ENCODE measurements around the gene GSPT1.

Gene GSPT1

DNA sequence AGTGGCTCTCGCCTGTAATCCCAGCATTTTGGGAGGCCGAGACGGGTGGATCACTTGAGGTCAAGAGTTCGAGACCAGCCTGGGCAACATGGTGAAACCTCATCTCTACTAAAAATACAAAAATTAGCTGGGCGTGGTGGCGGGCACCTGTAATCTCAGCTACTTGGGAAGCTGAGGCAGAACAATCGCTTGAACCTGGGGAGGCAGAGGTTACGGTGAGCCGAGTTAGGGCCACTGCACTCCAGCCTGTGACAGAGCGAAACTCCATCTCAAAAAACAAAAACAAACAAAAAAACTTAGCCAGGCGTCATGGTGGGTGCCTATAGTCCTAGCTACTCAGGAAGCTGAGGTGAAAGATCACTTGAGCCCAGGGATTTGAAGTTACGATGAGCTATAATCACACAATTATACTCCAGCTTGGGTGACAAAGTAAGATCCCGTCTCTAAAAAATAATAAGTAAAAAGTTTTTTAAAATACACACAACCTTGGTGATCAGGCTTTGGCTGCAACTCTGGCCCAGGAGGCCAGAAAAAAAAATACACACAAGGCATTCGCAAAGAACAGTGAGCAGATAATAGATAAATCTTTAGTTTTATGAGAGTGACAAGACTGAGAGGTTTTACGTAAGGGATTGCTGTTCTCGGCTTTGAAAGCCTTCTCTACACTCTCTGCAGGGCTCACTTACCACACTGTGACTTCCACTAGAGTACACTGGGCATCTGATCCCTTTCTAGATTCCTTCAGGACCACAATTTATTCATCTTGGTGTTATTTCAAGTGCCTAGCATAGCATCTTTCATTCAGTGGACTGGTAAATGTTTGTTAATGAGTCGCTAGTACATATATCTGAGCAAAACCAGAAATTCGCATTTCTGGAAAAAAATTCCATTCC lies 5.9 kb downstream of the GSPT1 start:
- no peak for DNase-seq

DNA sequence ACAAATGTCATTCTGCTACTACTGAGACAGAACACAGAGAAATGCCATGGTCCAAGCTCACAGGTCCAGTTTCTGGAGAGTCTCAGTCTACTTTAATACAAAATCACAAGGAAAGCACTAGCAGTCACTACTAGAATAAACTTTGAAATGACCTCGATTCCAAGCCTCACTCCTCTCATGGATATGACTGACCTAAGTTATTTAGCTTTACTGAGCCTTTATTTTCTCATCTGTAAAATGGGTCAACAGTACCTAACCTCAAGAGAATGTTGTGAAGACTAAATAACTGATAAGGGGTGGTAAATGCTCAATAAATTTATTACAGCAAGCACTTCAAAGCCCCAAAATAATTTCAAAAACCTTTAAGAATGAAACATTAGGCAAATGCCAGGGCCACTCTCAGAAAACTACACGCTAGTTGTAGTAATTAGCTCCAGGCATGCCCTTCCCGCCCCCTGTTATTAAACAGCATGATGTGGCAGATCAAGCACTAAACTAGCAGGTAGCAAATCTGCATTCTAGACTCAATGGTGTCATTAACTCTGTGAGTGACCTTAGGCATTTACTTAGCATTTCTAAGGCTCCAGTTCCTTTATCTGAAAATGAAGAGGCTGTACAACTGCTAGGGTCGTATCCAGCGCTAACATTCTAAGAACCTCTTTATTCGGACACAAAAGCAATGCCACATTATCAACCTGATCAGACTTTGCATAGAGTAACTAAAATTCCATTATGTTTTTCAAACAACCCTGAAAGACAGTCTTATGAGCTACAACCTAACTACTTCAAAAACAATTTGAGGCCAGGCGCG lies 8.4 kb downstream of the GSPT1 start:
- DNase-seq, result no peak

DNA sequence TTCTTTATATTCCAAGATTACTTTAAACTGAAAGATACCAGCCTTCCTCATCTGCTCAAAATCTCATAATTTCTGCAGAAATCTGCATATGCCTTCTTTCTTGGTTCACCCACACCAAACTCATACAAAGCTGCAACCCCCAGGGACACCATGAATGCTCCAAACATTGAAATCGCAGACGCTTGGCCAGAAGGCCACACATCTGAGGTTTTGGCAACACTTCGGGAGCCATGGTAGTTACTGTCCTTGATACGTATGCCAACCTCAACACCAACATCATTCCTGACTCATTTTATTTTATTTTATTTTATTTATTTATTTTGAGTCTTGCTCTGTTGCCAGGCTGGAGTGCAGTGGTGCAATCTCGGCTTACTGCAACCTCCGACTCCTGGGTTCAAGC lies 11.8 kb downstream of the GSPT1 start:
- DNase-seq, result no peak

GRCh38 chr16:11901091-11901490 lies 14.7 kb downstream of the GSPT1 start:
- DNase-seq, result no peak

GRCh38 chr16:11896486-11897176 lies 19.1 kb downstream of the GSPT1 start:
- no peak for DNase-seq

- DNase-seq, result no peak
Observed at GRCh38 chr16:11893571-11893970, 22.2 kb downstream of the GSPT1 start.

DNA sequence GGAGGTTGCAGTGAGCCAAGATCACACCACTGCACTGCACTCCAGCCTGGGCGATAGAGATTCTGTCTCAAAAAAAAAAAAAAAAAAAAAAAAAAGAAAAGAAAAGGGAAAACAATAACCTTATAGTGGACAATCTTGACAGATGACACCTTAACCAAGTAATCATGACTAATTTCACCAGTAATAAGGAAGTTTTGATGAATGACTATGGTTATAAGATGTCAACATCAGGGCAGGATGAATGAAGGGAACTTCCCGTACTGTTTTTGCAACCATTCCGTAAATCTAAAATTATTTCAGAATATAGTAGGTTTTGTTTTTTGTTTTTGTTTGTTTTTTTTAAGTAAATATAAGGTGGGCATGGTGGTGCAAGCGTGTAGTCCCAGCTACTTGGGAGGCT lies 23.0 kb downstream of the GSPT1 start:
- DNase-seq, result no peak

- no peak for DNase-seq
Observed at GRCh38 chr16:11890231-11890965, 25.4 kb downstream of the GSPT1 start.

- no peak for DNase-seq
Observed at GRCh38 chr16:11886881-11887280, 28.9 kb downstream of the GSPT1 start.

DNA sequence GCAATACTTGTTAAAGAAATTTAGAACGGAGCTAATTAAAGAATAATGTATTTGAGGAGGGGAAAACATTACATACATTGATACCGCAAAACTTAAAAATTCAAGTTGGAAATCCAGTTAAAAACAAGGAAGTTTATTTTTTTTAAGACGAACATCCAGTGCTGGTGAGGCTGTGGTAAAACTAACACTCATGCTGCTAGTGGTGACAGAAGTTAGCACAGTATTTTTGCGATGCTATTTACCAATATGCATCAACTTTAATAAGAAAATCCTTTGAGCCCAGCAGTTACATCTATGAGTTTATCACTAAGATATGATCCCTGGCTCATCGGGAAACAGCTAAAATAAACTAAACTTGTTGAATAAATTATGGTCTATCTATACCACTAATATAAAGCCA lies 31.7 kb downstream of the GSPT1 start:
- no peak for DNase-seq

DNA sequence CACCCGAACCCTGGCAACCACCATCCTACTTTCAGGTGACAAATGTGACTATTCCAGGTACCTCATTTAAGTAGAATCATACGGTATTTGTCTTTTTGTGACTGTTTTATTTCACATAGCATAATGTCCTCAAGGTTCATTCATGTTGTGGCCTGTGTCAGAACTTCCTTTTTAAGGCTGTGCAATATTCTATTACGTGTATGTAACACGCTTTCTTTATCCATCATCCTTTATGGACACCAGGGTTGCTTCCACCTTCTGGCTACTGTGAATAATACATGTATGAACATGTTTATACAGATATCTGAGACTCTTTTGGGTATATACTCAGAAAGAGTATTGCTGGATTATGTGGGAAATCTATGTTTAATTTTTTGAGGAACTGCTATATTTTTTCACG lies 35.7 kb downstream of the GSPT1 start:
- no peak for DNase-seq

- DNase-seq, result no peak
Observed at GRCh38 chr16:11877374-11877773, 38.4 kb downstream of the GSPT1 start.

DNA sequence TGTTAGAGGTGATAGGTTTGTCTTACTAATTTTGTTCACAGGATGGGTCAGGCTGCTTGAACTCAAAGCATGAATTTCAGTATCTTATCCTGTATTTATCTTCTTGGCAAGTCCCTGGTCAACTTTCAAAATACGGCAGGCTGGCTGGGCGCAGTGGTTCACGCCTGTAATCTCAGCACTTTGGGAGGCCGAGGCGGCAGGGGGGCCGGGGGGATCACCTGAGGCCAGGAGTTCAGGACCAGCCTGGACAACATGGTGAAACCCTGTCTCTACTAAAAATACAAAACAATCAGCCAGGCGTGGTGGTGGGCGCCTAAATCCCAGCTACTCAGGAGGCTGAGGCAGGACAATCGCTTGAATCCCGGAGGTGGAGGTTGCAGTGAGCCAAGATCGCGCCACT lies 39.5 kb downstream of the GSPT1 start:
- DNase-seq, result no peak

DNA sequence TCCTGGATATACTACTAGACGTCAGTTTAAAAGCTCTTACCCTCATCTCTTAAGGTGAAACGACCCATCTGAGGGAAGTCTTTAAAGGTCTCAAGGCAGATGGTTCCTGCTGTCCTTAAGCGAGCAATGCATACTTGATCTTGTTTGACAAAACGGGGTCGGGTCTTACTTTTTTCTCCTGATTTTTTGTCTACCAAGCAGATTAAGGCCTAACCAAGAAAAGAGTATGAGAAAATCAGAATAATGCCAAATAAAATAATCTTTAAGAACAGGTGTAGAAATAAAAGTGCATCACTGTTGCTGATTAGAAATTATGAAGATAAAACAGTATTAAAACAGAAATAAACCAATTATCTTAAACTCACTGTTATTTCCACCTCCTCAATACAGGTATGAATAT lies 40.0 kb downstream of the GSPT1 start:
- DNase-seq, result no peak

DNA sequence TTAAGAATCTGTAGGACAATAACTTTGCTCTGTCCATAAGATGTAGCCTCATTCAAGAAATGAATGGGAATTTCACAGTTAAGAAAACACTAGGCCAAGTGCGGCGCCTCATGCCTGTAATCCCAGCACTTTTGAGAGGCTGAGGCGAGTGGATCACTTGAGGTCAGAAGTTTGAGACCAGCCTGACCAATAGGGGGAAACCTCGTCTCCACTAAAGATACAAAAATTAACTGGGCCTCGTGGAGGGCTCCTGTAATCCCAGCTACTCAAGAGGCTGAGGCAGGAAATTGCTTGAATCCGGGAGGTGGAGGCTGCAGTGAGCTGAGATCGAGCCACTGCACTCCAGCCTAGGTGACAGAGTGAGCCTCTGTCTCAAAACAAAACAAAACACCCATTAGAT lies 44.6 kb downstream of the GSPT1 start:
- no peak for DNase-seq

DNA sequence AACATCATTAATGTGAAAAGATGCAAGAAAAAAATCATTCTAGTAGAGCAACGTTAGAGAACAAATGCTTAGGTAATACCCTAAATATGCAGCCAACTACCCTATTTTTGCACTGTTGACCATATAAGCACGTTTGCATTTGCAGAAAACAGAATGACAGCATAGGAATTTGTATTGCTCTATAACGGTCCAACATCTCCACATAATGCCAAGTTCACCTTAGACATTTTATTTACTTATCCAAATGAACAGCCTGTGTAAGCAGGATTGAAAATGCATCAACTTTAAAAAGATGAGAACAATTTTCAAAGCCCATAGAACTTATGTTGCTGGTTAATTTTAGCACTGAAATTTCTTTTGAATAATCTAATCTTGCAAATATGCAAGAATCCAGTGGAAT lies 45.4 kb downstream of the GSPT1 start:
- no peak for DNase-seq

GRCh38 chr16:11869353-11870228 lies 46.2 kb downstream of the GSPT1 start:
- no peak for DNase-seq

DNA sequence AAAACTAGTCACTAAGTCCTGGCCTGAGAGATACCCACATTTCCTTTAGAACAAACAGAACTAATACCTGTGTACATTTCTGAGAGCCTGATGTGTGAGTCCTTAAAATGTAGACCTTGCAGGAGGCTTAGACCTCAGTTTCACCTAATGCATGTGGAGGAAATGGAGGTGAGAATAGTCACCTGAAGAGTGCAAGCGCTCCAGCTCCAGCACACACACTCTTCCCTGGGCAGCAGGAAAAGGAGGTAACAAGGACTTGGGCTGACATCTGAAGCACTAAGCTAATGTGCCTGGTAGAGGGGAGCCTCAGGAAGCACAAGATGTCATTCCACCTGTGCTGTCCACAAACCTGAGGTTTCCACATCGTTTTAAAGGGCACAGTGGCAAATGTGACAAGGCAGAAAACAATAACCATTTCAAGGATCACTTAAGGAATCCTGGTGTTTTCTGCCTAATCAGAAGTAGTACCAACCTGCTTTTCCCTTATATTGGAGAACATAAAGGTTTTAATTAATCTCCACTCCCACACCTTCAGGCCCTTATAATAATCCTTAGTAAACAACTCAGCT lies 47.3 kb downstream of the GSPT1 start:
- no peak for DNase-seq

DNA sequence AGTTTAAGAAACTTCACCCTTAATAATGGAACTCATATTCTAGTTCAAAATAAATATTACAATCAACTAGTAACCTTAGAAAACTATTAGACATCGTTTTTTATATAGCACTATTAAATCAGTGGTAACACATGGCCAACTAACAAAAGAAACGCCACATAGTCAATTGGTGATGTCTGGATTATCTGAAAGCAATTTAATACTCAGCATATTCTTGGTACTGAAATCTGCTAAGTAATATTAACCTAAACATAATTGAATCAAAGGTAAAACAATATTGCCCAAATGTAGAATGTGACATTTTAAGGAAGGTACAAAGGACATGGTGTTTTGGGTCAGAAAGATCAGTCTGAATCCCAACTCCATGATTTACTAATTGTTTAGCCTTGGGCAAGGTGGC lies 53.3 kb downstream of the GSPT1 start:
- no peak for DNase-seq

- DNase-seq, result no peak
Observed at GRCh38 chr16:11857161-11857560, 58.6 kb downstream of the GSPT1 start.

GRCh38 chr16:11852092-11852809 lies 63.5 kb downstream of the GSPT1 start:
- DNase-seq, result no peak
